Uterus (tissue), 4 donors: ENCODE results near the gene DUSP22. TPM values are rescaled to one million over a fixed set of nuclear protein-coding genes. Genes with fewer than 3 reads are reported as not detected.

Experiments used
- DNase-seq, 2 donors: peaks; one replicate each; pipeline ENCODE4 v3.0.0-alpha.2; 2019 to 2020
- H3K27ac ChIP-seq, 2 donors: fragments of 200-600 bp; sonication (generic); 1 replicate in 1 of 2; 2 replicates in 1 of 2; pipeline ENCODE4 v1.5.1; 2016 to 2018
- H3K27me3 ChIP-seq, 2 donors: fragments of 200-600 bp; sonication (generic); one replicate each; pipeline ENCODE4 v1.5.1; 2018 to 2019; ENCODE audit warnings: control low read depth in 1 of 2
- H3K36me3 ChIP-seq, 2 donors: fragments of 200-600 bp; sonication (generic); one replicate each; pipeline ENCODE4 v1.5.1; 2019; ENCODE audit warnings: control low read depth in 1 of 2
- H3K4me1 ChIP-seq, 2 donors: fragments of 200-600 bp; sonication (generic); one replicate each; pipeline ENCODE4 v1.5.1; 2018 to 2019; ENCODE audit warnings: control low read depth in 1 of 2
- H3K4me3 ChIP-seq, 2 donors: fragments of 200-600 bp; sonication (generic); 1 replicate in 1 of 2; 2 replicates in 1 of 2; pipeline ENCODE4 v1.5.1; 2018 to 2019; ENCODE audit warnings: mild to moderate bottlenecking in 1 of 2
- H3K9me3 ChIP-seq, 2 donors: fragments of 200-600 bp; sonication (generic); one replicate each; pipeline ENCODE4 v1.5.1; 2019; ENCODE audit warnings: control low read depth in 1 of 2
- POLR2A ChIP-seq, 2 donors: fragments of 450-650 bp; IDR thresholded peaks; one replicate each; pipeline ENCODE4 v1.6.1; 2016; ENCODE audit warnings: antibody characterized with exemption in 2 of 2, mild to moderate bottlenecking in 1 of 2, moderate library complexity in 1 of 2
- intact Hi-C: fragments of 100-400 bp; cut with DNase I; formaldehyde crosslinking; loops from one replicate; pipeline ENCODE4 v1.15.1; 2023; ENCODE audit warnings: low total_unique reads
- total RNA-seq, 4 donors: library from RNA; depleted of rRNA in 3 of 4; stranded (reverse); fragments of >200 nt in 3 of 4; gene quantifications; one replicate each; pipeline versions ENCODE4 v1.1.0 to v1.2.4, GENCODE V29; 2014 to 2023
- TF ChIP-seq, protein P1 (sequence below), 4 experiments: fragments of 200-600 bp in 2 of 4; fragments of 450-650 bp in 2 of 4; sonication (generic) in 2 of 4; IDR thresholded peaks; one replicate each; pipeline ENCODE4 v1.5.1; 2016 to 2019; ENCODE audit warnings: antibody characterized with exemption in 4 of 4, mild to moderate bottlenecking in 2 of 4, moderate library complexity in 1 of 4
- donor health status: DM: yes; HTN: yes; CAD: no.

Gene DUSP22
- total RNA-seq, 4 donors from 2014 or later = 22.8 to 78.5 (median 46.0) TPM

- H3K36me3 ChIP-seq = no peaks in the 10 kb centered on the region
- H3K27me3 ChIP-seq = no peaks in the 10 kb centered on the region
- no peaks in the 10 kb centered on the region for H3K9me3 ChIP-seq
- DNase-seq = peak; percentile 45 to 57
- TF ChIP-seq, protein P1, sequence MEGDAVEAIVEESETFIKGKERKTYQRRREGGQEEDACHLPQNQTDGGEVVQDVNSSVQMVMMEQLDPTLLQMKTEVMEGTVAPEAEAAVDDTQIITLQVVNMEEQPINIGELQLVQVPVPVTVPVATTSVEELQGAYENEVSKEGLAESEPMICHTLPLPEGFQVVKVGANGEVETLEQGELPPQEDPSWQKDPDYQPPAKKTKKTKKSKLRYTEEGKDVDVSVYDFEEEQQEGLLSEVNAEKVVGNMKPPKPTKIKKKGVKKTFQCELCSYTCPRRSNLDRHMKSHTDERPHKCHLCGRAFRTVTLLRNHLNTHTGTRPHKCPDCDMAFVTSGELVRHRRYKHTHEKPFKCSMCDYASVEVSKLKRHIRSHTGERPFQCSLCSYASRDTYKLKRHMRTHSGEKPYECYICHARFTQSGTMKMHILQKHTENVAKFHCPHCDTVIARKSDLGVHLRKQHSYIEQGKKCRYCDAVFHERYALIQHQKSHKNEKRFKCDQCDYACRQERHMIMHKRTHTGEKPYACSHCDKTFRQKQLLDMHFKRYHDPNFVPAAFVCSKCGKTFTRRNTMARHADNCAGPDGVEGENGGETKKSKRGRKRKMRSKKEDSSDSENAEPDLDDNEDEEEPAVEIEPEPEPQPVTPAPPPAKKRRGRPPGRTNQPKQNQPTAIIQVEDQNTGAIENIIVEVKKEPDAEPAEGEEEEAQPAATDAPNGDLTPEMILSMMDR (IDR thresholded peaks at IDR 0.05) = no peak
- no peak for TF ChIP-seq POLR2A (IDR thresholded peaks at IDR 0.05)
- peaks cover 7 to 12% of the 10 kb centered on the region in 2 donors for H3K4me1 ChIP-seq
- intact Hi-C loops = no loop called here
- H3K27ac ChIP-seq = no peak overlapping the region
- H3K4me3 ChIP-seq = no peak overlapping the region
Observed at GRCh38 chr6:328136-328670, 35.9 kb downstream of the DUSP22 start.

GRCh38 chr6:328924-329323 is 36.6 kb downstream of the DUSP22 start:
- peaks cover 7 to 12% of the 10 kb centered on the region in 2 donors for H3K4me1 ChIP-seq

DNA sequence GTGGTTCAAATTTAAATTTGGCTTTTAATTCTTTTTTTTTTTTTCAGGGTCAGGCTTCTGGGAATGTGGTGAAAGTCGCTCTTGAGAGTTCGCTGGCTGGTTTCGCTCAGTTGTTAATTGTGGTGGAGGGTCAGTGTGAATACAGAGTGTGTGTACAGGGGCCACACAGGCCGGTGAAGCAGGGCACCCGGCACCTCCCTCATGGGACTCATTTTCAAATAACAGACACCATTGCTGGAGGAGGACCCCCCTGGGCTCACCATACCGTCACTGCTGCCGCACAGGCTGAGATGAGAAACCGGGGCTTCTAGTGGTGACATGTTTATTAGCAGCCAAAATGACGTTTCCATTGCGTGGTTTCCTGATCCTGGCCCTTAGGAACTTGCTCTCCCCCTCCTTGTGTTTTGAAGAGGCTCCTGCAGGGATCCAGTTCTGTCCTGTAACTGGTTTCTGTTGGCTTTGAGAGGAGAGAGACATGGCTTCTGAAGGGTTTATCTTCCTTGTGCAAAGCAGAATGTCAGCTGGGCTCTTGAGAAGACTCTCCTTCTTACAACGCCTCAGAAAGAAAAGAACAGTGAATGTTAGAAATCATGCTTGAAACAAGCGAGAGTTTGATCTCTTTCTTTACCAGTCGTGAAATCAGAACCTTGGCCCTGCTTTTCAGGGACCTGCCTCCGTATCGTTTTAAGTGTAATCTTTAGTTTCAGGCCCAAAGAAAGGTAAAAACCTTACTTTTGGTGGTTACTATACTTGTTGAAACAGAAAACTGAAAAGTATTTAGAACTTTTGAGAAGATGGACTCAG is 37.8 kb downstream of the DUSP22 start:
- no peak for TF ChIP-seq POLR2A (IDR thresholded peaks at IDR 0.05)
- TF ChIP-seq, protein P1 (IDR thresholded peaks at IDR 0.05) = no peak
- H3K36me3 ChIP-seq = no peaks in the 10 kb centered on the region
- H3K4me1 ChIP-seq = peaks cover 7 to 12% of the 10 kb centered on the region in 2 donors
- DNase-seq = peak in 1 of 2 donors; percentile 65
- H3K9me3 ChIP-seq = no peaks in the 10 kb centered on the region
- intact Hi-C loops = no loop called here
- peak overlapping the region; percentile 51 to 67 for H3K27ac ChIP-seq
- no peak overlapping the region for H3K4me3 ChIP-seq
- H3K27me3 ChIP-seq = no peaks in the 10 kb centered on the region

More at GRCh38 chr6:328924-329323, 36.6 kb downstream of the DUSP22 start:
- intact Hi-C loops = no loop called here
- Histone ChIP-seq H3K27ac (no peak overlapping the region), H3K27me3 (no peaks in the 10 kb centered on the region), H3K9me3 (no peaks in the 10 kb centered on the region), H3K36me3 (no peaks in the 10 kb centered on the region), H3K4me3 (no peak overlapping the region)
- DNase-seq = no peak
- no peak for TF ChIP-seq POLR2A (IDR thresholded peaks at IDR 0.05)
- TF ChIP-seq, protein P1 (IDR thresholded peaks at IDR 0.05) = no peak

DNA sequence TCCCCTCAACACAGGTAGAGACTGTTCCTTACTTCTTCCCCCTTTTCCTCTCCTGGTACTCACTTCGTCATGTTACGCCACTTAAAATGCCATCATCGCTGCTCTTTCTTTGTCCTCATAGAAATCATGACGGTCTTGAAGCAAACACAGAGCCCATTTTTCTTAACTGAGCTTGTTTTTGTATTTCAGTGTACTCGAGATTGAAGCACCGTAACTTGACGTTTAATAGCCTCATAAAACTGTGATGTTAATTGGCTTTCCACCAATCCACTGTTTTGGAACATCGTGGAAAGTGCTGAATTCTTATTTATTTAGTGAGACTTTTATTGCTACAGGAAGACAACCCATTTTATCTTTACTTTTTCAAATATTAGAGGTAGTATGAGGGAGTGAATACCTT is 38.7 kb downstream of the DUSP22 start:
- intact Hi-C loops = no loop called here
- Histone ChIP-seq H3K36me3 (no peaks in the 10 kb centered on the region), H3K9me3 (no peaks in the 10 kb centered on the region), H3K27me3 (no peaks in the 10 kb centered on the region), H3K4me3 (no peak overlapping the region), H3K4me1 (peaks cover 7 to 12% of the 10 kb centered on the region in 2 donors), H3K27ac (peak overlapping the region; percentile 51 to 67)
- TF ChIP-seq POLR2A (IDR thresholded peaks at IDR 0.05) = no peak
- TF ChIP-seq, protein P1 (IDR thresholded peaks at IDR 0.05) = no peak
- DNase-seq = no peak
